HG03064 (cell line): ENCODE measurements around the gene PFAS.
"Not testable (repeated sequence)": the region's sequence is repeated elsewhere in the genome, so short reads cannot be mapped to it uniquely, and the experiment has no call there.

Experiments
- ATAC-seq: cut with Tn5 transposase; IDR thresholded peaks from one replicate; pipeline ENCODE4 v1.9.1; 2021; ENCODE audit warnings: low read depth; ENCODE audit not compliant: unreplicated experiment

PFAS gene

GRCh38 chr17:8248751-8249607 is at the start of gene PFAS:
Gene PFAS, plus strand, starts transcription at chr17:8249289. Its CDS starts 4,649 bp downstream, at chr17:8253938.
- ATAC-seq = no peak

GRCh38 chr17:8204761-8205555 is 44.1 kb upstream of the PFAS start:
- no peak for ATAC-seq

GRCh38 chr17:8206536-8206935 is 42.6 kb upstream of the PFAS start:
- no peak for ATAC-seq

GRCh38 chr17:8209907-8210760 is 39.0 kb upstream of the PFAS start, which contains the start of gene AURKB:
Gene AURKB, minus strand, starts transcription at chr17:8210575. Its CDS starts 351 bp downstream, at chr17:8210224.
- peak; percentile 58 for ATAC-seq

- no peak for ATAC-seq
Observed at GRCh38 chr17:8210761-8211458, 38.2 kb upstream of the PFAS start.

GRCh38 chr17:8212312-8213180 is 36.5 kb upstream of the PFAS start:
- ATAC-seq = no peak

GRCh38 chr17:8214000-8214399 is 35.1 kb upstream of the PFAS start:
- not testable (repeated sequence) for ATAC-seq

- ATAC-seq = no peak
Observed at GRCh38 chr17:8220783-8221662, 28.1 kb upstream of the PFAS start.

- ATAC-seq = peak; percentile 46
Observed at GRCh38 chr17:8221663-8222379, 27.3 kb upstream of the PFAS start.

GRCh38 chr17:8222380-8222629 is 26.8 kb upstream of the PFAS start:
- ATAC-seq = peak; percentile 34

GRCh38 chr17:8222630-8223355 is 26.3 kb upstream of the PFAS start:
- ATAC-seq = peak; percentile 34

- no peak for ATAC-seq
Observed at GRCh38 chr17:8223356-8224126, 25.5 kb upstream of the PFAS start.

- ATAC-seq = no peak
Observed at GRCh38 chr17:8224891-8225812, 23.9 kb upstream of the PFAS start.

- ATAC-seq = no peak
Observed at GRCh38 chr17:8225813-8226535, 23.1 kb upstream of the PFAS start.
